Epithelial cell of esophagus (primary cell): ENCODE data around the gene ABCF3.

Source experiments
- DNase-seq: peaks from one replicate; pipeline ENCODE4 v3.0.0; 2010; ENCODE audit warnings: low read depth
- H3K4me3 ChIP-seq: 2 replicates; pipeline ENCODE4 v1.5.1; 2011; ENCODE audit warnings: mild to moderate bottlenecking, low read length, control low read depth
- CTCF ChIP-seq: IDR thresholded peaks from 2 replicates; pipeline ENCODE4 v1.5.1; 2011; ENCODE audit warnings: low read depth, mild to moderate bottlenecking, low read length, control low read depth, inconsistent platforms; ENCODE audit not compliant: insufficient read depth; ENCODE audit errors: missing control alignments

Gene ABCF3

GRCh38 chr3:184173374-184173722 is 12.7 kb upstream of the ABCF3 start:
- no peak overlapping the region for H3K4me3 ChIP-seq
- DNase-seq: no peak
- no peak for TF ChIP-seq CTCF

GRCh38 chr3:184174284-184174645 is 11.7 kb upstream of the ABCF3 start:
- no peak for TF ChIP-seq CTCF
- no peak overlapping the region for H3K4me3 ChIP-seq
- no peak for DNase-seq

GRCh38 chr3:184174646-184175492 is 11.1 kb upstream of the ABCF3 start, which contains the start of gene AP2M1:
Gene AP2M1, plus strand, starts transcription at chr3:184174855. Its CDS starts 2,139 bp downstream, at chr3:184176994.
- no peak for TF ChIP-seq CTCF
- peak within 1 kb of the TSS; percentile 95 for H3K4me3 ChIP-seq
- peak; percentile 100 for DNase-seq

GRCh38 chr3:184175506-184175905 is 10.5 kb upstream of the ABCF3 start:
- no peak for TF ChIP-seq CTCF
- DNase-seq: no peak
- peak overlapping the region; percentile 95 for H3K4me3 ChIP-seq

- no peak for DNase-seq
- no peak for TF ChIP-seq CTCF
Measured at GRCh38 chr3:184175981-184176376, 10.0 kb upstream of the ABCF3 start.

GRCh38 chr3:184176377-184177330 is 9.3 kb upstream of the ABCF3 start:
- H3K4me3 ChIP-seq: peak overlapping the region; percentile 95

More at GRCh38 chr3:184175981-184176376, 10.0 kb upstream of the ABCF3 start:
- peak overlapping the region; percentile 95 for H3K4me3 ChIP-seq

More at GRCh38 chr3:184176377-184177330, 9.3 kb upstream of the ABCF3 start:
- TF ChIP-seq CTCF: no peak
- DNase-seq: peak; percentile 85
